ENCODE results near the gene GRIN3B.

Gene GRIN3B

GRCh38 chr19:964761-965694 lies 35.2 kb upstream of the GRIN3B start:
- DNase-seq = no peak

DNA sequence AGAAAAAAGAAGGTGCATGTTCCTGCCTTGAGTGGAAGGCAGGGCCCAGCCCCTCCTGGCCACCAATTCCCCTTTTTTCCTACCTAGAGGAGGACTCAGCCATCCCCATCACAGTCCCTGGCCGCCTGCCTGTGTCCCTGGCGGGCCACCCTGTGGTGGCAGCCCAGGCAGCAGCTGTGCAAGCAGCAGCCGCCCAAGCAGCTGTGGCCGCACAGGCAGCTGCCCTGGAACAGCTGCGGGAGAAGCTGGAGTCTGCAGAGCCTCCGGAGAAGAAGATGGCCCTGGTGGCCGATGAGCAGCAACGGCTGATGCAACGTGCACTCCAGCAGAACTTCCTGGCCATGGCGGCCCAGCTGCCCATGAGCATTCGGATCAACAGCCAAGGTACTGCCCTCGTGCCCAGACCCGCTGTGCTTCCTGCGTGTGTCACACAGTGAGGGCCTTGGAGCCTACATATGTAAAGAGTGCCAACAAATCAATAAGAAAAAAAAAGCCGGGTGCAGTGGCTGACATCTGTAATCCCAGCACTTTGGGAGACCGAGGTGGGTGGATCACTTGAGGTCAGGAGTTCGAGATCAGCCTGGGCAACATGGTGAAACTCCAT lies 33.6 kb upstream of the GRIN3B start:
- DNase-seq = no peak

GRCh38 chr19:970695-971094 lies 29.5 kb upstream of the GRIN3B start:
- no peak for DNase-seq

DNA sequence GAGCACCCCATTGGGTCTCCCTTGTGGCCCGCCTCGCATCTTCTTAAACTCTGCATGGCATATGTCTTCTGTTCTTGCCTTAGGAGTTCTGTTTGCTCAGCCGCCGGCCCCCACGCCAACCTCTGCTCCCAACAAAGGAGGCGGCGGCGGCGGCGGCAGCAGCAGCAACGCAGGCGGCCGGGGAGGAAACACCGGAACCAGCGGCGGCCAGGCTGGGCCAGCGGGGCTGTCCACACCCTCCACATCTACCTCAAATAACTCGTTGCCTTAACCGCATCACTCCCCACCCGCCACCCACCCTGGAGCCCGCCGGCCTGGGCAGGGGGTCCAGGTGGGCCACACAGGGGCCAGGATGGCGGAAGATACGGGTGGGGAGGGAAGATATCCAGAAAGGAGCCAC lies 28.4 kb upstream of the GRIN3B start:
- no peak for DNase-seq

DNA sequence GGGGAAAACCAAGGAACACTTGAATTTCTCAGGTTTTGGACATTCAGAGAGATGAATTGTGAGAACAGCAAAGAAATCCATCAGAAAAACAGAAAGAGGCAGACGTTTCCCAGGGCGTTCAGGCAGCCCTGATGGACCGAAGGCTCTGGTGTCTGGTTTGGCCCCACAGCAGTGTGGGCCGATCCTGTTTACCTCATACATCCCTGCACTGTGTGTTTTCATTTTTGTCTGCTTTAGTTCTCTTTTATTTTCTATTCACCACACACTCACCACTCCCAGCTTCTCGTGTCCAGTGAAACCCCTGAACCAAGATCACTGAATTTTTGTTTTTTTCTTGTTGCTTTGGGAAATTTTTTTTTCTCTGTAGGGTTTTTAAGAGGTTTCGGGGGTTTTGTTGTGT lies 27.9 kb upstream of the GRIN3B start:
- no peak for DNase-seq

- no peak for DNase-seq
Observed at GRCh38 chr19:973726-974563, 26.3 kb upstream of the GRIN3B start.

DNA sequence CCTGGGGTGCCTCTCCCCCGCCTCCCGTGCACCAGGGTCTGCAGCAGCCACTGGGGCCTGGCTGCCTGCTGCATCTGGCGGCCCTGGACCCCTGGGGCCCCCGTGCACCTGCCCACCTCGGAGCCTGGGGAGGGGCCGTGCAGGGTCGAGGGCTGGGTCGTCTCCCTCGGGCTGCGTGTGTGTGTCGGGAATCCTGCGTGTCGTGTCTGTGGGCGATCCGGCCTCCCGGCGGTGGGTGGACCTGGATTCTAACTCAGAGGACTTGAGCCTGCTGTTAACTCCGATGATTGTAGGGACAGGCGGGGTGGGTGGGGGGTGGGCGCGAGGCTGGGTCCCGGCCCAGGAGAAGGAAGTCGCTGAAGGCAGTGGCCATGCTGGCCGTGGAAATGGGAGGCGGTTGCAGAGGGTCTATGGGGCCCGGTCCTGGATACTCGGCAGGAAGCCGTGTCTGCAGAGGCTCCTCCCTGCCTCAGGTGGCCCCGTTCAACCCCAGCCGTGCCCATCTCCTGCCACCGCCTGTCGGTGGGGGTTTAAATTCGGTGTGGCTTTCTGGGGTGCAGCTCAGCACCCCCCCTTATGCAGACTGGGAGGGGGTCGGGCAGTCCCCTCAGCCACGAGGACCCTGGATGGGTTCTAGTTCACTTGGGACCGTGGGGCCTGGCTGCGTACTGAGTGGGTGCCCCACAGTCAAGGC lies 25.5 kb upstream of the GRIN3B start:
- no peak for DNase-seq

DNA sequence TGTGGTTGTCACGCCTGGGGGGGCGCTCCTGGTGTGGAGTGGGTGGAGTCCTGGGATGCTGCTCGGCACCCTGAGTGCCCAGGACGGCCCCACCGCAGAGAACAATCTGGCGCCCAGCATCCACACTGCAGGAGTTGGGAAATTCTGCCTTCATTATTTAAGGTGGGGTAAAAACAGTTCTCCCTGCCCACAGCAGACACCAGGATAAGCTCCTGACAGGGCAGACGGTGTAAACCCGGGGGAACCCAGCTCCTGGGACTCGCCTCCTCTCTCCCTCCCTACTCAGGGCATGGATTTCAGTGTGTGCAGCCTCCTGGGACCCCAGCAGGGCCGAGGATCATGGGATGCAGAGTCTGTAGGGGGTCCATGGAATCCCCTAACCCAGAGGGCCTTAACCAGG lies 23.7 kb upstream of the GRIN3B start:
- no peak for DNase-seq

- DNase-seq = no peak
Observed at GRCh38 chr19:977058-977464, 23.2 kb upstream of the GRIN3B start.

DNA sequence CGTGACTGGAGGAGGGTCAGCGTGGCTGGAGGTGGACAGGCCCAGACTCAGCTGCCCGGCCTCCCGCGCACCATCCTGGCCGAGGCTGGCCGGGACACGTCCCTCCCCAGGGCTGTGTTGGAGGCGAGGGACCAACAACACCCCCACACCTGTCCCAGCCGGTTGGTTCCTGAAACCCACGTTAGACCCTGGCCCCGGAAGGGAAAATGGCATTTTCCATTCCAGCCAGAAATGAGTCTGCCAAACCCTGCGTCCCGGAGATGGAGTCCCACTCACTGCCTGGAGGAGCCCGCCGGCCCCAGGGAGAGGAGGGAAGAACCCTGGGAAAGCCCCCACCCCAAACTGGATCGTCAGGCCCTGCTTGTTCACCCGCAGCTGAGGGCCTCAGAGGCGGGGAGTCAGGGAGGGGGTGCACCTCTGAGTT lies 20.9 kb upstream of the GRIN3B start:
- DNase-seq = no peak

GRCh38 chr19:980133-980998 lies 19.9 kb upstream of the GRIN3B start:
- no peak for DNase-seq

GRCh38 chr19:982567-983170 lies 17.6 kb upstream of the GRIN3B start:
- peak in 49 of 56 donors; percentile 10 to 80 (median 52) for DNase-seq

DNA sequence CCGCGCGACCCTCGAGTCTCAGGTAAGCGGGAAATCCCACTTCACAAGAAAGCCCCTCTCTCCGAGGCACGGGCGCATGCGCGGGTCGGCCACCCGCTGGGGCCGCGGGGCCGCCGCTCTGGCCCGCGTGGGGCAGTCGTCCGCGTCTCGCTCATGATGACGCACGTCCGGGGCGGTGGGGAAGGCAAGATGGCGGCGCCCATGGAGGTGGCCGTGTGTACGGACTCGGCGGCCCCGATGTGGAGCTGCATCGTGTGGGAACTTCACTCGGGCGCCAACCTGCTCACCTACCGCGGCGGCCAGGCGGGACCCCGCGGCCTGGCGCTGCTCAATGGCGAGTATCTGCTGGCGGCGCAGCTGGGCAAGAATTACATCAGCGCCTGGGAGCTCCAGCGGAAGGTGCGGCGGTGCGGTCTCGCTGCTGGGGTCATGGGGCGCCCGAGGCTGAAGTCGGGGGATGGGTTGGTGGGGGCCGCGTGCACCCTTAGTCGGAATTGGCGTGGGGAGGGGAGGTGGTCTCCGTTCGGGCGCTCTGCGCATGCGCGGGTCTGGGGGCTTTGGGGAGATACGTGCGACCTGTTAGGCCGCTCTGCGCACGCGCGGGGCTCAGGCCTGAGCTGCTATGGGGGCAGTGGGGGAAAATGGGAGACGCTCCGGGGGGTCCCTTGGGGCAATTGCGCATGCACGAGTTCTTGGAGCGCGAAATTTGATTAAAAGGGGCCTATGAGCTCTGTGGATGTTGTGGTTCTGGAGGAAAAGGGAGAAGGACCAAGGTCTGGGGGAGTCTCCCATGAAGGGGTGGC lies 15.9 kb upstream of the GRIN3B start, which contains the start of gene WDR18:
Gene WDR18, plus strand, starts transcription at position 181 of the 803 bp plus-strand sequence. Its CDS starts 9 bp downstream, at position 190.
- peak in 55 of 56 donors; percentile 45 to 96 (median 89) for DNase-seq

- no peak for DNase-seq
Observed at GRCh38 chr19:986083-986482, 14.1 kb upstream of the GRIN3B start.

DNA sequence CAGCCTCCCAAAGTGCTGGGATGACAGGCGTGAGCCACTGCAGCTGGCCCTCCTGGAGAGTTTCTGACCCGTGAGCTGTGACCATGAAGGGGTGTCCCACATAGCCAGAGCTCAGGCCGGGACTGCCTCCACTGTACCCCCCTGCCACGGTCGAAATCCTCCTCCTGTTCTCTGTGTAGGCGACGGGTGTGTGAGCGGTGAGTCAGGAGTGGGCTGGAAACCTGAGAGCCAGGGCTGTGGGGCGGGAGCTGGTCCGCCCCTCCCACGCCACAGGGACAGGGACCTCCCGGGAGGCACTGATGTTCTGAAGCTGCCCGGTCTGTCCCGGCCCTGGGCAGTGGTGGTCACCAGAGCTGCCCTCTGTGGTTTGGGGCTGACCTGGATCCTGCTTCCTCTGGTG lies 12.1 kb upstream of the GRIN3B start:
- DNase-seq = no peak

- DNase-seq = no peak
Observed at GRCh38 chr19:988510-988909, 11.7 kb upstream of the GRIN3B start.

DNA sequence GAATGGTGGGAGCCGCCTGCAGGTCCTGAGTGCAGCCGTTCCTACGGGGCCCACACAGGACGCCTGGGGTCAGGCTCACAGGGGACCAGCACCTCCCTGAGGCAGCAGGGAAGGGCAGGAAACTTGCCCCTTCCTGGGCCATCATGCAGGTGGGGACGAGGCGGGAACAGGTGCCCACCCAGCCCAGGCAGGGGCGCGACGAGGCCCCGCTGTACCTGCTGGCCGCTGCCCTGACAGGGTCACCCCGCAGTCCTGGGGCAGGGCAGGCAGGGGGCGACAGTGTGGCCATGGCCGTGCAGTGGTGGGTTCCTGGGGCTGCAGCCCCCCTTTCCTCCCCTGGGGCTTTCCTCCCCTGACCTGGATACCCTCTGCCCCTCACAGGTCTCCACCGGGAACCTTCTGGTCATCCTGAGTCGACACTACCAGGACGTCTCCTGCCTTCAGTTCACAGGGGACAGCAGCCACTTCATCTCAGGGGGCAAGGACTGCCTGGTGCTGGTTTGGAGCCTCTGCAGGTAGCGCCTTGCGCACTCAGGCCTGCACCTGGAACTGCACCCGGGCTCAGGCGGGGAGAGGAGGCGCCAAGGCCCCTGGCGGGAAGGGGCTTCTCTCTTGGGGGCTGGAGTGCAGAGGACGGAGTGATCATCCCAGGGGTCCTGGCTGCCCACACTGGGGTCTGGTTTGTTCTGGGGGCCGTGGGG lies 10.7 kb upstream of the GRIN3B start:
- DNase-seq = no peak

GRCh38 chr19:990119-990571 lies 10.1 kb upstream of the GRIN3B start:
- no peak for DNase-seq

Data from nucleus accumbens (tissue), 56 donors.